SK-N-SH (cell line): ENCODE measurements around the gene ARAP1. TPM values are rescaled to one million over a fixed set of nuclear protein-coding genes. Genes with fewer than 3 reads are reported as not detected.

Experiments
- CTCF ChIA-PET: fragments of 300-600, 350-600 bp; formaldehyde crosslinking; extraction: SDS; loops from one replicate; lab custom pipeline; 2021; lab: Yijun Ruan, JAX
- POLR2A ChIA-PET: fragments of 350-600 bp; sonication (Branson Sonifier 250); formaldehyde crosslinking; extraction: SDS; loops from one replicate; lab custom pipeline; 2020; ENCODE audit warnings: antibody characterized with exemption, inconsistent platforms; lab: Yijun Ruan, JAX
- DNase-seq: peaks from one replicate; pipeline ENCODE4 v3.0.0; 2012
- H2AFZ ChIP-seq: fragments of 200-600 bp; sonication (generic); 2 replicates; pipeline ENCODE4 v1.8.1; 2016; ENCODE audit warnings: antibody characterized with exemption, mild to moderate bottlenecking, low read depth
- H3F3A ChIP-seq: fragments of 200-600 bp; sonication (generic); replicated peaks from 2 replicates; pipeline ENCODE3; 2016; ENCODE audit warnings: antibody characterized with exemption, mild to moderate bottlenecking; ENCODE audit not compliant: insufficient read depth
- H3K27ac ChIP-seq, 2 experiments: fragments of 200-500 bp in 1 of 2; fragments of 200-600 bp in 1 of 2; sonication (Bioruptor generic) in 1 of 2; sonication (generic), shearing (Covaris generic) in 1 of 2; 2 replicates each; pipeline versions ENCODE4 v1.5.1 to v1.6.1; 2014 to 2016; ENCODE audit warnings: low read depth in 2 of 2, inconsistent platforms in 1 of 2, low read length in 1 of 2, mild to moderate bottlenecking in 1 of 2, mixed read lengths in 1 of 2
- H3K27me3 ChIP-seq: fragments of 200-600 bp; sonication (generic), shearing (Covaris generic); 2 replicates; pipeline ENCODE4 v1.6.1; 2016; ENCODE audit warnings: mixed run types; ENCODE audit not compliant: insufficient read depth
- H3K36me3 ChIP-seq, 2 experiments: fragments of 200-500 bp in 1 of 2; fragments of 200-600 bp in 1 of 2; sonication (Bioruptor generic) in 1 of 2; sonication (generic) in 1 of 2; replicated peaks in 1 of 2; 2 replicates each; pipeline versions ENCODE3 to v1.5.1; 2014 to 2016; ENCODE audit warnings: low read length in 1 of 2, mild to moderate bottlenecking in 1 of 2; ENCODE audit not compliant: insufficient read depth in 2 of 2, control insufficient read depth in 1 of 2
- H3K4me1 ChIP-seq, 2 experiments: fragments of 200-500 bp in 1 of 2; fragments of 200-600 bp in 1 of 2; sonication (Bioruptor generic) in 1 of 2; sonication (generic), shearing (Covaris generic) in 1 of 2; 2 replicates each; pipeline versions ENCODE4 v1.5.1 to v1.6.1; 2014 to 2016; ENCODE audit warnings: low read depth in 1 of 2, low read length in 1 of 2, mixed run types in 1 of 2; ENCODE audit not compliant: insufficient read depth in 2 of 2, control insufficient read depth in 1 of 2
- H3K4me2 ChIP-seq: fragments of 200-600 bp; sonication (generic), shearing (Covaris generic); 2 replicates; pipeline ENCODE4 v1.6.1; 2017; ENCODE audit warnings: mixed run types
- H3K4me3 ChIP-seq, 2 experiments: fragments of 200-500 bp in 1 of 2; fragments of 200-600 bp in 1 of 2; sonication (Bioruptor generic) in 1 of 2; sonication (generic), shearing (Covaris generic) in 1 of 2; 2 replicates each; pipeline versions ENCODE4 v1.5.1 to v1.8.1; 2014 to 2016; ENCODE audit warnings: low read depth in 2 of 2, inconsistent platforms in 1 of 2, low read length in 1 of 2, mild to moderate bottlenecking in 1 of 2, mixed read lengths in 1 of 2, moderate library complexity in 1 of 2
- H3K79me2 ChIP-seq: fragments of 200-600 bp; sonication (generic); 2 replicates; pipeline ENCODE4 v1.8.1; 2017; ENCODE audit warnings: mild to moderate bottlenecking; ENCODE audit not compliant: insufficient read depth
- H3K9ac ChIP-seq: fragments of 200-600 bp; sonication (generic); 2 replicates; pipeline ENCODE4 v1.6.1; 2017; ENCODE audit warnings: mixed run types
- H3K9me2 ChIP-seq: fragments of 200-600 bp; sonication (generic); 2 replicates; pipeline ENCODE4 v1.6.1; 2017; ENCODE audit warnings: mixed run types
- H3K9me3 ChIP-seq: fragments of 200-600 bp; sonication (generic); 2 replicates; pipeline ENCODE4 v1.6.1; 2017; ENCODE audit warnings: mixed run types, mild to moderate bottlenecking, moderate library complexity
- H4K20me1 ChIP-seq: fragments of 200-600 bp; sonication (generic); 2 replicates; pipeline ENCODE4 v1.6.1; 2017; ENCODE audit warnings: mild to moderate bottlenecking, mixed run types; ENCODE audit not compliant: insufficient read depth
- CTCF ChIP-seq: fragments of 200-600 bp; sonication (generic); IDR thresholded peaks from 2 replicates; pipeline ENCODE4 v1.6.1; 2017; ENCODE audit warnings: antibody characterized with exemption, mild to moderate bottlenecking, moderate library complexity
- EP300 ChIP-seq, 2 experiments: IDR thresholded peaks; 2 replicates each; pipeline versions ENCODE4 v1.4.0 to v1.6.1; 2012; ENCODE audit warnings: borderline replicate concordance in 1 of 2, low read depth in 1 of 2, low read length in 1 of 2
- EZH2phosphoT487 ChIP-seq: fragments of 200-600 bp; sonication (generic); IDR thresholded peaks from 2 replicates; pipeline ENCODE4 v1.6.1; 2017; ENCODE audit warnings: low read depth, mixed run types, mild to moderate bottlenecking, antibody characterized with exemption, moderate library complexity, borderline replicate concordance
- FOXM1 ChIP-seq: IDR thresholded peaks from 2 replicates; pipeline ENCODE4 v1.4.0; 2012; ENCODE audit warnings: low read depth, mild to moderate bottlenecking
- JUND ChIP-seq: IDR thresholded peaks from 2 replicates; pipeline ENCODE4 v1.4.0; 2012
- MXI1 ChIP-seq: IDR thresholded peaks from 2 replicates; pipeline ENCODE4 v1.6.1; 2012; ENCODE audit warnings: mild to moderate bottlenecking, low read depth, low read length, improper control_type of control experiment
- NFIC ChIP-seq: IDR thresholded peaks from 2 replicates; pipeline ENCODE4 v1.4.0; 2012; ENCODE audit warnings: borderline replicate concordance
- NRF1 ChIP-seq: IDR thresholded peaks from 2 replicates; pipeline ENCODE4 v1.6.1; 2012; ENCODE audit warnings: low read depth, mild to moderate bottlenecking, low read length
- POLR2AphosphoS5 ChIP-seq: IDR thresholded peaks from 2 replicates; pipeline ENCODE4 v1.6.1; 2012; ENCODE audit warnings: low read depth, low read length
- RAD21 ChIP-seq: IDR thresholded peaks from 2 replicates; pipeline ENCODE4 v1.6.1; 2012; ENCODE audit warnings: mild to moderate bottlenecking, low read length
- REST ChIP-seq: IDR thresholded peaks from 2 replicates; pipeline ENCODE4 v1.6.1; 2012; ENCODE audit warnings: mild to moderate bottlenecking, low read depth, low read length, moderate library complexity
- RFX5 ChIP-seq: IDR thresholded peaks from 2 replicates; pipeline ENCODE4 v1.6.1; 2012; ENCODE audit warnings: mild to moderate bottlenecking, improper control_type of control experiment, low read length
- RXRA ChIP-seq: IDR thresholded peaks from 2 replicates; pipeline ENCODE4 v1.4.0; 2012; ENCODE audit warnings: low read depth, mild to moderate bottlenecking, borderline replicate concordance
- TCF12 ChIP-seq: IDR thresholded peaks from 2 replicates; pipeline ENCODE4 v1.4.0; 2012
- TEAD4 ChIP-seq: IDR thresholded peaks from 2 replicates; pipeline ENCODE4 v1.4.0; 2012; ENCODE audit warnings: mild to moderate bottlenecking, borderline replicate concordance; ENCODE audit not compliant: insufficient read depth
- USF1 ChIP-seq: IDR thresholded peaks from 2 replicates; pipeline ENCODE4 v1.4.0; 2012; ENCODE audit warnings: low read depth, borderline replicate concordance
- YY1 ChIP-seq: IDR thresholded peaks from 2 replicates; pipeline ENCODE4 v1.4.0; 2012; ENCODE audit warnings: low read depth, mild to moderate bottlenecking
- ZBTB33 ChIP-seq: IDR thresholded peaks from 2 replicates; pipeline ENCODE4 v1.4.0; 2012; ENCODE audit warnings: low read depth, borderline replicate concordance
- whole genome bisulfite sequencing: methylation state at CpG from one replicate; pipeline ENCODE4 v1.1.6; 2017; ENCODE audit warnings: low lambda C conversion rate; 5-methylcytosine and 5-hydroxymethylcytosine counted together
- polyA plus RNA-seq, 3 experiments: library from polyadenylated mRNA; depleted of rRNA; stranded (reverse); fragments of >200 nt; gene quantifications; 2 replicates each; pipeline ENCODE4 v1.2.3, GENCODE V29; 2012

ARAP1 gene
- polyA plus RNA-seq, 1 of the 3 experiments (the other 2 are of a cell fraction) = 56.6 TPM

GRCh38 chr11:72647882-72648281, 104.3 kb downstream of the ARAP1 start:
- no peaks in the 10 kb centered on the region for H3K79me2 ChIP-seq
- 66% methylated on average over 4 of the region's 4 CpGs for WGBS
- no peaks in the 10 kb centered on the region for H3K27me3 ChIP-seq
- ChIA-PET POLR2A (no interaction called here), CTCF (interaction anchor here (1.6 to 18.2 kb wide), 5 partner anchors 19 to 177 kb away, joined by 3 to 276 read pairs (median 7); no protein-coding TSS in a partner anchor)
- no peak for DNase-seq
- H3K4me2 ChIP-seq = no peak overlapping the region
- H3K9me3 ChIP-seq = no peaks in the 10 kb centered on the region
- TF ChIP-seq TCF12 (no peak), EP300 (IDR thresholded peaks at IDR 0.05; ENCODE audit: borderline replicate concordance in 1 of 2, low read depth in 1 of 2, low read length in 1 of 2) (no peak), RXRA (no peak)
- no peaks in the 10 kb centered on the region for H3F3A ChIP-seq
- H3K4me3 ChIP-seq = no peak overlapping the region
- H2AFZ ChIP-seq = no peak overlapping the region
- H3K9me2 ChIP-seq = no peaks in the 10 kb centered on the region
- no peak overlapping the region for H3K9ac ChIP-seq
- H3K36me3 ChIP-seq = no peaks in the 10 kb centered on the region
- H4K20me1 ChIP-seq = no peaks in the 10 kb centered on the region
- H3K27ac ChIP-seq = no peak overlapping the region
- peaks cover 5 to 18% of the 10 kb centered on the region in 2 experiments; a peak in 1 of 4 replicates for H3K4me1 ChIP-seq

- DNase-seq = no peak
- POLR2A ChIA-PET = no interaction called here
- 91% methylated on average over 2 of the region's 2 CpGs for WGBS
Measured at GRCh38 chr11:72646472-72646871, 105.7 kb downstream of the ARAP1 start.

More at GRCh38 chr11:72646472-72646871, 105.7 kb downstream of the ARAP1 start:
- H3K4me2 ChIP-seq = no peak overlapping the region
- no peaks in the 10 kb centered on the region for H3K9me2 ChIP-seq
- no peaks in the 10 kb centered on the region for H4K20me1 ChIP-seq
- no peaks in the 10 kb centered on the region for H3K9me3 ChIP-seq
- no peak overlapping the region for H2AFZ ChIP-seq
- H3K36me3 ChIP-seq = no peaks in the 10 kb centered on the region
- peaks cover 5 to 18% of the 10 kb centered on the region in 2 experiments; a peak in 1 of 4 replicates for H3K4me1 ChIP-seq
- no peak overlapping the region for H3K4me3 ChIP-seq
- CTCF ChIA-PET = interaction anchor here (1.2 to 18.2 kb wide), 5 partner anchors 10 to 175 kb away, joined by 4 to 276 read pairs (median 41); no protein-coding TSS in a partner anchor
- H3K9ac ChIP-seq = no peak overlapping the region
- H3K27ac ChIP-seq = no peak overlapping the region
- no peaks in the 10 kb centered on the region for H3F3A ChIP-seq
- TF ChIP-seq REST = no peak
- TF ChIP-seq ZBTB33 = no peak
- no peak for TF ChIP-seq TEAD4
- no peak for TF ChIP-seq EZH2phosphoT487
- TF ChIP-seq JUND = no peak
- TF ChIP-seq NFIC = no peak
- TF ChIP-seq RFX5 = no peak
- TF ChIP-seq YY1 = no peak
- TF ChIP-seq USF1 = no peak
- no peak for TF ChIP-seq MXI1
- TF ChIP-seq FOXM1 = no peak
- TF ChIP-seq CTCF = no peak
- no peak for TF ChIP-seq EP300 (IDR thresholded peaks at IDR 0.05; ENCODE audit: borderline replicate concordance in 1 of 2, low read depth in 1 of 2, low read length in 1 of 2)
- TF ChIP-seq RAD21 = no peak
- no peak for TF ChIP-seq POLR2AphosphoS5
- no peak for TF ChIP-seq NRF1
- no peaks in the 10 kb centered on the region for H3K79me2 ChIP-seq
- peaks cover 5% of the 10 kb centered on the region for H3K27me3 ChIP-seq
